ENCODE results near the gene KIF26B. TPM values are rescaled to one million over a fixed set of nuclear protein-coding genes. Genes with fewer than 3 reads are reported as not detected.

KIF26B gene
- total RNA-seq, 3 donors from 2014 or later: 0.03 to 0.24 (median 0.10) TPM

- ATAC-seq (no peak), DNase-seq (no peak)
- H3K27me3 Mint-ChIP-seq (ENCODE audit: low read depth): peaks cover 11% of the 10 kb centered on the region
- no peak overlapping the region for H3K4me3 Mint-ChIP-seq
- no peaks in the 10 kb centered on the region for H3K36me3 Mint-ChIP-seq (ENCODE audit: insufficient read depth)
- no peaks in the 10 kb centered on the region for H3K9me3 Mint-ChIP-seq
- H3K4me1 Mint-ChIP-seq (ENCODE audit: low read depth): no peaks in the 10 kb centered on the region
Observed at GRCh38 chr1:245198748-245199516, 44.1 kb downstream of the KIF26B start.

DNA sequence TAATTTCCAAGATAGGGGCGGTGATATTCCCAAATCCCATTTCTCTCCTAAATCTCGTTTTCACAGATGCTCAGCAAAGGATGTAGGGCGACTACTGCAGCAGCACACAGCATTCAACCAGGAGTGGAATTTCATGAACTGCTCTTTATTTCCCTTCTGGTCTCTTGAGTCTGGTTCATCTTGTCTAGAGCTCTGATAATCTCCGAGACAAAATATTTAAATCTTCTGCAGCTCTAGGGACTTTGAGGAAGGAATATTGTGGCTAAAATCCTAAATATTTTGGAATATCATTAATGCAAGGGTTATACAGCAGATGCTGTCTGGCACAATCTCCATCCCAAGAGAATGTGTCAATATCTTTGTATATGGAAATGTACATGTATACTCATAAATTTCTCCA, 45.4 kb downstream of the KIF26B start:
- Mint-ChIP-seq H3K4me1 (ENCODE audit: low read depth) (no peaks in the 10 kb centered on the region), H3K9me3 (no peaks in the 10 kb centered on the region), H3K4me3 (no peak overlapping the region), H3K27me3 (ENCODE audit: low read depth) (peaks cover 10% of the 10 kb centered on the region), H3K36me3 (ENCODE audit: insufficient read depth) (no peaks in the 10 kb centered on the region)
- DNase-seq (no peak), ATAC-seq (no peak)

DNA sequence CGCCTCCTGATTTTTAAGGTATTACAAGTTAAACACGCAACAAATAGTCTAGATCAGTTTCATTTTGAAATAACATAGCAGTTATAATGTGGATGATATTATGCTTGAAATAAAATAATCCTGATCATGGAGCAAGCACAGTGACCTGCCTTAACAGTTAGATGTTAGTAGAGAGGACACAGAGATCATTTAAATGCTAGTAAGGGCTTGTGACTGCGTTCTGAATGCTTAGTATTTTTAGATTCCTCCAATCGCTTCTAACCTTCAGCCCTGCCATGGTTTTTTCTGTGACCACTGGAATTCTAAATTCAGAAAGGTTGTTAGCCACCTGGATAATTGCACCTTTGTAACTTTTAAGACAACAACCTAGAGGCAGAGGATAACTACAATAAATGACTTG, 46.4 kb downstream of the KIF26B start:
- no peaks in the 10 kb centered on the region for H3K36me3 Mint-ChIP-seq (ENCODE audit: insufficient read depth)
- H3K4me1 Mint-ChIP-seq (ENCODE audit: low read depth): no peaks in the 10 kb centered on the region
- peaks cover 10% of the 10 kb centered on the region for H3K27me3 Mint-ChIP-seq (ENCODE audit: low read depth)
- ATAC-seq (no peak), DNase-seq (no peak)
- no peak overlapping the region for H3K4me3 Mint-ChIP-seq
- peaks cover 2% of the 10 kb centered on the region for H3K9me3 Mint-ChIP-seq

GRCh38 chr1:245201827-245202226, 47.0 kb downstream of the KIF26B start:
- DNase-seq (no peak), ATAC-seq (no peak)
- H3K36me3 Mint-ChIP-seq (ENCODE audit: insufficient read depth): no peaks in the 10 kb centered on the region
- H3K4me1 Mint-ChIP-seq (ENCODE audit: low read depth): no peaks in the 10 kb centered on the region
- H3K27me3 Mint-ChIP-seq (ENCODE audit: low read depth): peaks cover 10% of the 10 kb centered on the region
- H3K4me3 Mint-ChIP-seq: no peak overlapping the region
- peaks cover 6% of the 10 kb centered on the region for H3K9me3 Mint-ChIP-seq

GRCh38 chr1:245205396-245205795, 50.6 kb downstream of the KIF26B start:
- no peaks in the 10 kb centered on the region for H3K36me3 Mint-ChIP-seq (ENCODE audit: insufficient read depth)
- no peak for DNase-seq
- no peaks in the 10 kb centered on the region for H3K4me1 Mint-ChIP-seq (ENCODE audit: low read depth)
- no peak overlapping the region for H3K4me3 Mint-ChIP-seq
- H3K9me3 Mint-ChIP-seq: peaks cover 11% of the 10 kb centered on the region
- peaks cover 3% of the 10 kb centered on the region for H3K27me3 Mint-ChIP-seq (ENCODE audit: low read depth)
- no peak for ATAC-seq

DNA sequence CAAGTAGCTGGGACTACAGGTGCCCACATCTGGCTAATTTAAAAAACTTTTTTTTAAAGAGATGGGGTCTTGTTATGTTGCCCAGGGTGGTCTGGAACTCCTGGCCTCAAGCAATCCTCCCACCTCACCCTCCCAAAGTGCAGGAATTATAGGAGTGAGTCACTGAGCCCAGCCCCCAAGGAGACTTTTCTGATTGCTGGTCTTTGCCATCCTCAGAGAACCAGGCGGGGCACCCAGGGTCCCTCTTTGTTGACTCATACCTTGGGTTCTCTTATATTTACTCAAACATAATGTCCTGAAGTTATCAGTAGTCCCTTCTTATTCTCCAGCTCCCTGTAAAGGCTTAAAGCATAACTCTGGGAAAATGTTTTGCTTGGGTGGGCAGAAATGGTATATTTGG, 51.1 kb downstream of the KIF26B start:
- DNase-seq: no peak
- Mint-ChIP-seq H3K9me3 (peaks cover 11% of the 10 kb centered on the region), H3K4me1 (ENCODE audit: low read depth) (no peaks in the 10 kb centered on the region), H3K4me3 (no peak overlapping the region), H3K36me3 (ENCODE audit: insufficient read depth) (no peaks in the 10 kb centered on the region), H3K27me3 (ENCODE audit: low read depth) (peaks cover 3% of the 10 kb centered on the region)
- no peak for ATAC-seq

DNA sequence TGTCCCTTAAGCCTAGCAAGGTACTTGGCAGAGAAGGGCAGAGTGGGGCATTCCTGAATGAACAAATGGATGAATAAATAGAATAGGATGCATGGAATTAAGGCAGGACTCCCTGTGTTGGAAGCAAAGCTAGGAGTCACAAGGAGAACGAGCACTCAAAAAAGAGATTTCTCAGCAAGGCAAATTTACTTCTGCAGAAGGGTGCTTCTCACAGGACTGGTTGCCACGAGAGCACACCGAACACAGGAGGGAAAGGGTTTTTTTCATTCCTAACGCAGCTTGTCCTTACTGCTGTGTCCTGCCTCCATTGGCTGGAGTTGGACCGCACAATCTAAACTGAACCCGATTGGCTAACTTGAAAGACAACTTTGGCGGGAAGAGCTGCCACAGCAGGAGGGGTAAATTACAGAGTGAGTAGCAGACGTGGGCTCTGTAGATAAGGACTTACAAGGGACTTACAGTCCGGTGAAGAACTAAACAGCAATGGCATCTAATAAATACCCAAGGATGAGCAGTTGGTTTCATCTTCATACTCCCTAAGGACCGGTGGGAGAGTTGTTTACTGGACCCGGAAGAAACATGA, 52.4 kb downstream of the KIF26B start:
- H3K4me3 Mint-ChIP-seq: no peak overlapping the region
- DNase-seq (no peak), ATAC-seq (no peak)

DNA sequence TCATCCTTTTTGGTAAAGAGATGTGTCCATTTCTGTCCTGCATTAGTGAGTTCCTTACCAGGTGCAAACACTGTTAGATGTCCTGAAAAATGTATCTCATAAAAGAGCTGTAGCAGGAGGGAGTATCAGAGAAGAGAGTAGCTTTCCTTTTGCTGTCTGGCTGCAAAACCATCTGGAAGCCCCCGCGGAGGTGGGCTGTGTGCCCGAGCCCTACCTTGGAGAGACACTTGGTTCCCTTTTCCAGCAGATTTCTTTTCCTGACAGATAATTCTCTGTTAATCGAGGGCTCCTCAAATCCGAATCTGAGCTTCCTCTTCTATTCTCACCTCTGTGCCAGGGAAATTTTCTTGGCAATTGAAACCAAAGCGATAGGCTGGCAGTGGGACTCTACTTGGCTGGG, 53.0 kb downstream of the KIF26B start:
- Mint-ChIP-seq H3K4me1 (ENCODE audit: low read depth) (no peaks in the 10 kb centered on the region), H3K27me3 (ENCODE audit: low read depth) (peaks cover 3% of the 10 kb centered on the region), H3K9me3 (peaks cover 11% of the 10 kb centered on the region), H3K36me3 (ENCODE audit: insufficient read depth) (no peaks in the 10 kb centered on the region), H3K4me3 (no peak overlapping the region)
- ATAC-seq (no peak), DNase-seq (no peak)

More for the DNA sequence above, 52.4 kb downstream of the KIF26B start:
- Mint-ChIP-seq H3K27me3 (ENCODE audit: low read depth) (peaks cover 3% of the 10 kb centered on the region), H3K9me3 (peaks cover 11% of the 10 kb centered on the region), H3K4me1 (ENCODE audit: low read depth) (no peaks in the 10 kb centered on the region), H3K36me3 (ENCODE audit: insufficient read depth) (no peaks in the 10 kb centered on the region)

- Mint-ChIP-seq H3K4me3 (no peak overlapping the region), H3K4me1 (ENCODE audit: low read depth) (no peaks in the 10 kb centered on the region), H3K9me3 (peaks cover 11% of the 10 kb centered on the region), H3K36me3 (ENCODE audit: insufficient read depth) (no peaks in the 10 kb centered on the region), H3K27me3 (ENCODE audit: low read depth) (peaks cover 3% of the 10 kb centered on the region)
- DNase-seq (no peak), ATAC-seq (no peak)
Observed at GRCh38 chr1:245209658-245210435, 55.1 kb downstream of the KIF26B start.

DNA sequence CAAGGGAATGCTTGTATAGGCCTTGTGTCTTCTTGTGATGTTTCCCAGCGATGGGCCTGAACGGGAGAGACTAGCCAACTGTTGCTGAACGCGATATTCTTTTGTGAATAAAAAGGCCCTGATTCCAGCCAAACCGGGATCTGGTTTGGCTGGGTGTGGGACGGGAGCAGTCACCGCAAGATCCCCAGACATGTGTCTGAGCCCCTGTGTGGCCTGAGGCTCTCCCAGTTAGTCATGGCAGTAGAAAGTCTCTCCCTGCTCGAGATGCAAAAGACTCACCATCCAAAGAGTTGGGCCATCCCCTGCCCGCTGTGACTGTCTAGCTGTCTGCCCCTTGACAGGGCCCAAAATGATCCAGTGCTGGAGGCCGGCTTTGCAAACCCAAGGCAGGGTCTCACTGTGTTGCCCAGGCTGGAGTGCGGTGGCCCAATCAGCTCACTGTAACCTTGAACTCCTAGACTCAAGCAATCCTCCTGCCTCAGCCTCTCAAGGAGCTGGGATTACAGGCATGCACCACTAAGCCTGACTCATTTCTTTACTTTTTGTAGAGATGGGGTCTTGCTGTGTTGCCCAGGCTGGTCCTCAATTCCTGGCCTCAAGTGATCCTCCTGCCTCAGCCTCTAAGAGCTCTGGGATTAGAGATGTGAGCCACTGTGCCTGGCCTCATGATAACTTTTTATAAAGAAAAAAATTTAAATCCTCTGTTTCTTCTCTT, 56.4 kb downstream of the KIF26B start:
- no peak for DNase-seq
- ATAC-seq: no peak
- H3K36me3 Mint-ChIP-seq (ENCODE audit: insufficient read depth): no peaks in the 10 kb centered on the region
- H3K4me1 Mint-ChIP-seq (ENCODE audit: low read depth): no peaks in the 10 kb centered on the region
- peaks cover 9% of the 10 kb centered on the region for H3K9me3 Mint-ChIP-seq
- H3K27me3 Mint-ChIP-seq (ENCODE audit: low read depth): peaks cover 3% of the 10 kb centered on the region
- H3K4me3 Mint-ChIP-seq: no peak overlapping the region

- Mint-ChIP-seq H3K4me1 (ENCODE audit: low read depth) (no peaks in the 10 kb centered on the region), H3K9me3 (peaks cover 6% of the 10 kb centered on the region), H3K36me3 (ENCODE audit: insufficient read depth) (no peaks in the 10 kb centered on the region), H3K27me3 (ENCODE audit: low read depth) (peaks cover 3% of the 10 kb centered on the region), H3K4me3 (no peak overlapping the region)
- DNase-seq: no peak
- ATAC-seq: no peak
Observed at GRCh38 chr1:245211761-245212160, 57.0 kb downstream of the KIF26B start.

DNA sequence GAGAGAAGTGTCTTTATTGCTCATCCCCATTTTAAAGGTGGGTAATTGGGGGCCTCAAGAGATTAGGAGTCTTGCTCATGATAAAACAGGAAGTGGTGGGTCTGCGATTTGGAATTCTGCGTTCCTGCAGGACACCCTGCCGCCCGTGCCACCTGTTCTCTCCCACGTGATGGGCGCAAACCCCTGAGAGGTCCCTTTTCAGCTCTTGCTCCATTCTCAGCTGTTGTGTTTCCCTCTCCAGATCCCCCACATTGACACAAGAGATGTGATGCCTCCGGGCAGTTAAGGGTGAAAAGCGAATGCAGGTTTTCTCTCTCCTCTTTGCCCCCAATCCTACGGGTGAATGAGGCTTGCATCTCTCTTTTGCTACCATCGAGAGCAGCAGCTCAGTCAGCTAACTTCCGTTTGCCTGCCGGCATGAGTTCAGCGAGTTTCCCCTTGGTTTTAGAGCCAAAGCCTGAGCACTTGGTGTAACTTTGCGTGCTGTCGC, 57.5 kb downstream of the KIF26B start:
- ATAC-seq: no peak
- no peaks in the 10 kb centered on the region for H3K4me1 Mint-ChIP-seq (ENCODE audit: low read depth)
- H3K4me3 Mint-ChIP-seq: no peak overlapping the region
- H3K36me3 Mint-ChIP-seq (ENCODE audit: insufficient read depth): no peaks in the 10 kb centered on the region
- no peak for DNase-seq
- H3K9me3 Mint-ChIP-seq: peaks cover under 1% of the 10 kb centered on the region
- H3K27me3 Mint-ChIP-seq (ENCODE audit: low read depth): peaks cover 3% of the 10 kb centered on the region

DNA sequence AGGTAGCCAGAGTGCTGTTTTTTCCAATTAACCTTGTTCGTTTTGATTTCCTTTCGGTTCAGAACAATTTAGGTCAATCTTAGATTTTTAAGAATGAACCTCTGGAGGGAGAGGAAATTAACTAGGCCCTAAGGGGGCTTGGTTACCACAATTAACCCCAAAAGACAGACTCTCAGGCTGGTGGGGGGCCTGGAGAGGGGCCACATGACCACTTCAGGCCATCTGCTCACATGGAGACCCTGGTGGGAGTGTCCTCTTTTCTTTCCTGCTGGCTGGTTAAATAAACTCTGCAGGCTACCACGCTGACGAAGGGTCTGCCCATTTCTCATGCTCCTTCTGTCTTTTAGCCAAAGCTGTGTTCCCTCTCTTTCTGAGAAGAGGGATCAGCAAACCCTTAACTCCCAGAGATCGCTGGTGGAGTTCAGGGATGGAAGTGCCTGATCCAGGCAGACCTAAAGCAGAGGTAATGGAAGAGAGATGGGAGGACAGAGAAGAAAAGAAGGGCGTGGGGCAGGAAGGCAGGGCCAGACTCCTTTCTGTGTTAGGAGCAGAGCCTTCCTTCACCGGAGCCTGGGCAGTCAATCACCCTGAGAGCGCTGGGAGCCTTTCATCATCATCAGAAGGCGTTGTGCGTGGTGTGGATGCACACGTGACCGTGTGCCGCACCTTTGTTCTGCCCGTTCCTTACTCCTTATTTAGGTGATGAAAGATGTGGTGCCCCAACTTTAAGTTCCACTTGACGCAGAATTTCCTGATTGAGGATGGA, 58.5 kb downstream of the KIF26B start:
- H3K4me1 Mint-ChIP-seq (ENCODE audit: low read depth): no peaks in the 10 kb centered on the region
- DNase-seq (no peak), ATAC-seq (no peak)
- H3K9me3 Mint-ChIP-seq: no peaks in the 10 kb centered on the region
- peaks cover 3% of the 10 kb centered on the region for H3K27me3 Mint-ChIP-seq (ENCODE audit: low read depth)
- H3K36me3 Mint-ChIP-seq (ENCODE audit: insufficient read depth): no peaks in the 10 kb centered on the region
- no peak overlapping the region for H3K4me3 Mint-ChIP-seq
